CD14-positive monocyte (primary cell): Measurements from ENCODE around the gene PTK7. TPM values are rescaled to one million over a fixed set of nuclear protein-coding genes. Genes with fewer than 3 reads are reported as not detected.

Experiments used
- DNase-seq, 3 donors: peaks; one replicate each; pipeline ENCODE4 v3.0.0-alpha.2; 2011 to 2022
- H2AFZ ChIP-seq: 2 replicates; pipeline ENCODE4 v1.6.0; 2012; ENCODE audit warnings: mild to moderate bottlenecking, low read depth, low read length, inconsistent platforms; ENCODE audit not compliant: insufficient read depth, poor library complexity, severe bottlenecking
- H3K27ac ChIP-seq, 2 donors: 1 replicate in 1 of 2; 2 replicates in 1 of 2; pipeline ENCODE4 v1.5.1; 2012 to 2013; ENCODE audit warnings: low read length in 2 of 2, control low read depth in 1 of 2, inconsistent platforms in 1 of 2, low read depth in 1 of 2, mild to moderate bottlenecking in 1 of 2
- H3K27me3 ChIP-seq, 2 donors: one replicate each; pipeline versions ENCODE4 v1.6.0 to v1.6.1; 2011 to 2013; ENCODE audit warnings: low read length in 2 of 2; ENCODE audit not compliant: control insufficient read depth in 2 of 2, insufficient read depth in 2 of 2
- H3K36me3 ChIP-seq, 2 donors: replicated peaks in 1 of 2; 1 replicate in 1 of 2; 2 replicates in 1 of 2; pipeline versions ENCODE4 v1.5.1 to v1.6.1; 2012 to 2013; ENCODE audit warnings: low read length in 2 of 2, control low read depth in 1 of 2, inconsistent platforms in 1 of 2, mild to moderate bottlenecking in 1 of 2; ENCODE audit not compliant: insufficient read depth in 2 of 2, control insufficient read depth in 1 of 2
- H3K4me1 ChIP-seq, 2 donors: 1 replicate in 1 of 2; 2 replicates in 1 of 2; pipeline versions ENCODE4 v1.5.1 to v1.6.1; 2012 to 2013; ENCODE audit warnings: low read length in 2 of 2, control low read depth in 1 of 2, inconsistent platforms in 1 of 2, mild to moderate bottlenecking in 1 of 2, moderate library complexity in 1 of 2; ENCODE audit not compliant: insufficient read depth in 2 of 2, control insufficient read depth in 1 of 2
- H3K4me2 ChIP-seq: replicated peaks from 2 replicates; pipeline ENCODE3; 2012; ENCODE audit warnings: low read length, moderate library complexity, mild to moderate bottlenecking; ENCODE audit not compliant: poor library complexity, severe bottlenecking; ENCODE audit errors: extremely low read depth
- H3K4me3 ChIP-seq, 3 experiments: fragments of 200-600 bp in 1 of 3; sonication (generic) in 1 of 3; replicated peaks in 1 of 3; 1 replicate in 2 of 3; 2 replicates in 1 of 3; pipeline ENCODE4 v1.5.1; 2011 to 2013; ENCODE audit warnings: low read length in 3 of 3, mild to moderate bottlenecking in 3 of 3, control low read depth in 2 of 3, low read depth in 2 of 3, inconsistent platforms in 1 of 3, moderate library complexity in 1 of 3
- H3K79me2 ChIP-seq: 2 replicates; pipeline ENCODE4 v1.6.0; 2012; ENCODE audit warnings: mild to moderate bottlenecking, control low read depth, inconsistent platforms, low read length, moderate library complexity; ENCODE audit not compliant: insufficient read depth
- H3K9ac ChIP-seq: 2 replicates; pipeline ENCODE4 v1.6.0; 2017; ENCODE audit warnings: low read length, mild to moderate bottlenecking; ENCODE audit not compliant: insufficient read depth, poor library complexity, severe bottlenecking
- H3K9me3 ChIP-seq, 2 donors: replicated peaks in 1 of 2; 1 replicate in 1 of 2; 2 replicates in 1 of 2; pipeline versions ENCODE4 v1.5.1 to v1.6.1; 2012 to 2013; ENCODE audit warnings: low read length in 2 of 2, control low read depth in 1 of 2; ENCODE audit not compliant: control insufficient read depth in 1 of 2, insufficient read depth in 1 of 2
- H4K20me1 ChIP-seq: 2 replicates; pipeline ENCODE4 v1.6.0; 2012; ENCODE audit warnings: mild to moderate bottlenecking, low read length, control low read depth, moderate library complexity; ENCODE audit not compliant: insufficient read depth
- H3K27ac Mint-ChIP-seq, 7 donors: one replicate each; pipeline ENCODE4 v1.8.0; 2020; ENCODE audit warnings: mild to moderate bottlenecking in 7 of 7, mixed read lengths in 7 of 7, moderate library complexity in 6 of 7, inconsistent platforms in 2 of 7
- H3K27me3 Mint-ChIP-seq, 3 donors: one replicate each; pipeline ENCODE4 v1.8.0; 2021 to 2022; ENCODE audit warnings: low read depth in 3 of 3, mild to moderate bottlenecking in 3 of 3, mixed read lengths in 3 of 3, moderate library complexity in 3 of 3, inconsistent platforms in 1 of 3
- H3K36me3 Mint-ChIP-seq, 2 donors: one replicate each; pipeline ENCODE4 v1.8.0; 2020; ENCODE audit warnings: mixed read lengths in 2 of 2, inconsistent platforms in 1 of 2, mild to moderate bottlenecking in 1 of 2
- H3K4me1 Mint-ChIP-seq: one replicate; pipeline ENCODE4 v1.8.0; 2020; ENCODE audit warnings: mild to moderate bottlenecking, mixed read lengths
- H3K4me3 Mint-ChIP-seq, 2 donors: one replicate each; pipeline ENCODE4 v1.8.0; 2020; ENCODE audit warnings: mild to moderate bottlenecking in 2 of 2, mixed read lengths in 2 of 2, moderate library complexity in 1 of 2
- H3K9me3 Mint-ChIP-seq, 7 donors: one replicate each; pipeline ENCODE4 v1.8.0; 2020 to 2022; ENCODE audit warnings: mixed read lengths in 7 of 7, mild to moderate bottlenecking in 6 of 7, moderate library complexity in 6 of 7, inconsistent platforms in 2 of 7
- WGBS: methylation state at CpG from one replicate; pipeline ENCODE4 v1.1.5; 2013; ENCODE audit warnings: missing lambda C conversion rate; ENCODE audit not compliant: insufficient coverage; 5-methylcytosine and 5-hydroxymethylcytosine counted together
- intact Hi-C, 2 donors: fragments of 100-400 bp; cut with micrococcal nuclease; formaldehyde crosslinking; loops; one replicate each; pipeline versions ENCODE4 v1.15.0 to v1.15.1; 2023
- polyA plus RNA-seq, 3 donors: library from polyadenylated mRNA; depleted of rRNA in 1 of 3; unstranded in 2 of 3; stranded (reverse) in 1 of 3; fragments of 300-500 nt in 2 of 3; fragments of >200 nt in 1 of 3; fragmentation: Illumina TruSeq in 2 of 3; gene quantifications; 1 replicate in 2 of 3; 2 replicates in 1 of 3; pipeline ENCODE4 v1.2.3, GENCODE V29; 2012 to 2021
- TF ChIP-seq, protein P1 (sequence below): fragments of 200-600 bp; IDR thresholded peaks from one replicate; pipeline ENCODE4 v1.8.0; 2022; ENCODE audit warnings: antibody characterized with exemption, mild to moderate bottlenecking

Gene PTK7
- polyA plus RNA-seq, 3 donors, result 0.19 TPM; not detected in 2

DNA sequence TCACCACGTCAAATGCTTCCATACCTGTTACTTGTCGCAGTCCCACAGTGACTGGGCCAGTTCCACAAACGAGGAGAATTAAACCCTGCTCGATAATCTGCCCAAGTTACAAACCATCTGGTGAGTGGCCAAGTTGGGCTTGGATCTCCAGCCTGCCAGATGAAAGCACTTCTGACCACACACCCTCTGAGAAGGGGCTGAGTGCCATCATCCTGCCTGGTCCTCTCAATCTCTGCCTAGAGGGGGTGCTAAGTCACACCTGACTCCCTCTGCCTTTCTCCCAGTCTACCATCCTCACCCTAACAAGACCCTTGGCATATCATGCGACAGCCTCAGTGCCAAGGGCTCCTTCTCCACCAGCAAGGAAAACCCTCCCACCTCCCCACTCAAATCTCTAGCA, 38.9 kb upstream of the PTK7 start:
- DNase-seq, result no peak
- H3K36me3 Mint-ChIP-seq, result peaks cover 53 to 90% of the 10 kb centered on the region in 2 donors
- Histone ChIP-seq H2AFZ (no peak overlapping the region), H3K4me2 (no peak overlapping the region), H4K20me1 (no peaks in the 10 kb centered on the region), H3K27ac (no peak overlapping the region), H3K27me3 (no peaks in the 10 kb centered on the region), H3K4me3 (no peak overlapping the region), H3K36me3 (peaks cover 34 to 81% of the 10 kb centered on the region in 2 donors), H3K9me3 (no peaks in the 10 kb centered on the region), H3K4me1 (no peaks in the 10 kb centered on the region), H3K9ac (no peak overlapping the region), H3K79me2 (no peaks in the 10 kb centered on the region)
- H3K27me3 Mint-ChIP-seq, result peaks cover 0 to 5% (median 0%) of the 10 kb centered on the region in 3 donors
- H3K4me3 Mint-ChIP-seq, result no peak overlapping the region
- no peaks in the 10 kb centered on the region for H3K9me3 Mint-ChIP-seq
- intact Hi-C loops, result no loop called here
- 90% methylated on average over 5 of the region's 5 CpGs for WGBS
- H3K4me1 Mint-ChIP-seq, result no peaks in the 10 kb centered on the region
- TF ChIP-seq, protein P1, sequence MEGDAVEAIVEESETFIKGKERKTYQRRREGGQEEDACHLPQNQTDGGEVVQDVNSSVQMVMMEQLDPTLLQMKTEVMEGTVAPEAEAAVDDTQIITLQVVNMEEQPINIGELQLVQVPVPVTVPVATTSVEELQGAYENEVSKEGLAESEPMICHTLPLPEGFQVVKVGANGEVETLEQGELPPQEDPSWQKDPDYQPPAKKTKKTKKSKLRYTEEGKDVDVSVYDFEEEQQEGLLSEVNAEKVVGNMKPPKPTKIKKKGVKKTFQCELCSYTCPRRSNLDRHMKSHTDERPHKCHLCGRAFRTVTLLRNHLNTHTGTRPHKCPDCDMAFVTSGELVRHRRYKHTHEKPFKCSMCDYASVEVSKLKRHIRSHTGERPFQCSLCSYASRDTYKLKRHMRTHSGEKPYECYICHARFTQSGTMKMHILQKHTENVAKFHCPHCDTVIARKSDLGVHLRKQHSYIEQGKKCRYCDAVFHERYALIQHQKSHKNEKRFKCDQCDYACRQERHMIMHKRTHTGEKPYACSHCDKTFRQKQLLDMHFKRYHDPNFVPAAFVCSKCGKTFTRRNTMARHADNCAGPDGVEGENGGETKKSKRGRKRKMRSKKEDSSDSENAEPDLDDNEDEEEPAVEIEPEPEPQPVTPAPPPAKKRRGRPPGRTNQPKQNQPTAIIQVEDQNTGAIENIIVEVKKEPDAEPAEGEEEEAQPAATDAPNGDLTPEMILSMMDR, result no peak
- H3K27ac Mint-ChIP-seq, result peak overlapping the region in 2 of 7 donors; percentile 9 to 82

DNA sequence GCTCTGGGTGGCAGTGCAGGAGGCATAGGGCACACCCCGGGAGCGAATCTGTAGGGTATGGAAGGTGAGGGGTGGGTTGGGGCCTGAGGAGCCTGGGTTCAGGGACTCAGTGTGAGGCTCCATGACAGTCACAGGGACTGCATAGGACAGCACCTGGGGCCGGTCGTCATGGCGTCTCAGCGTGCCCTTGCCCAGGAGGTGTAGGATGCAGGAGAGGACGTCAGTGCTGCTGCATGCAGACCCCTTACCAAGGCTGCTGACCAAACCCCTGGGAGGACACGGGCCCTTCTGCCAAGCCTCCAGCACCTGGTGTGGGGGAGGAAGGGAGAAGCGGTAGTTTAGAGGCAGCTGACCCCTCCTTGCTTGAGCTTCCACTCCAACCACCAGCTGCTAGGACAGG, 38.4 kb upstream of the PTK7 start:
- Mint-ChIP-seq H3K36me3 (peaks cover 57 to 90% of the 10 kb centered on the region in 2 donors), H3K9me3 (no peaks in the 10 kb centered on the region), H3K4me1 (no peaks in the 10 kb centered on the region), H3K27ac (peak overlapping the region in 1 of 7 donors; percentile 22), H3K4me3 (no peak overlapping the region), H3K27me3 (peaks cover 0 to 5% (median 0%) of the 10 kb centered on the region in 3 donors)
- Histone ChIP-seq H3K79me2 (no peaks in the 10 kb centered on the region), H2AFZ (no peak overlapping the region), H3K27ac (no peak overlapping the region), H4K20me1 (no peaks in the 10 kb centered on the region), H3K4me1 (no peaks in the 10 kb centered on the region), H3K27me3 (no peaks in the 10 kb centered on the region), H3K4me2 (no peak overlapping the region), H3K4me3 (no peak overlapping the region), H3K9me3 (no peaks in the 10 kb centered on the region), H3K9ac (no peak overlapping the region), H3K36me3 (peaks cover 38 to 78% of the 10 kb centered on the region in 2 donors)
- 98% methylated on average over 7 of the region's 9 CpGs for WGBS
- TF ChIP-seq, protein P1, result no peak
- intact Hi-C loops, result no loop called here
- DNase-seq, result no peak
